H9 (cell line): Measurements from ENCODE around the gene IL12A. TPM values are rescaled to one million over a fixed set of nuclear protein-coding genes. Genes with fewer than 3 reads are reported as not detected.

Experiments
- DNase-seq: peaks from one replicate; pipeline ENCODE4 v3.0.0-alpha.2; 2017
- H2AFZ ChIP-seq: one replicate; pipeline ENCODE4 v1.6.1; 2013; ENCODE audit warnings: mild to moderate bottlenecking, low read length, control low read depth, moderate library complexity
- H2AK5ac ChIP-seq: 2 replicates; pipeline ENCODE4 v1.6.1; 2013; ENCODE audit warnings: low read length, control low read depth, mixed read lengths; ENCODE audit not compliant: insufficient read length
- H2BK120ac ChIP-seq: one replicate; pipeline ENCODE4 v1.6.1; 2013; ENCODE audit warnings: low read depth, mild to moderate bottlenecking, low read length, control low read depth, inconsistent platforms; ENCODE audit not compliant: poor library complexity, severe bottlenecking
- H2BK12ac ChIP-seq: 2 replicates; pipeline ENCODE4 v1.6.1; 2013; ENCODE audit warnings: low read length, control low read depth, mixed read lengths, low read depth; ENCODE audit not compliant: insufficient read length
- H2BK15ac ChIP-seq: 2 replicates; pipeline ENCODE4 v1.6.1; 2013; ENCODE audit warnings: low read depth, low read length, control low read depth
- H2BK20ac ChIP-seq: one replicate; pipeline ENCODE4 v1.6.1; 2013; ENCODE audit warnings: low read depth, mild to moderate bottlenecking, low read length, control low read depth, inconsistent platforms; ENCODE audit not compliant: poor library complexity, severe bottlenecking
- H2BK5ac ChIP-seq: 2 replicates; pipeline ENCODE4 v1.6.1; 2013; ENCODE audit warnings: low read length, control low read depth, mixed read lengths; ENCODE audit not compliant: insufficient read length
- H3K14ac ChIP-seq: 2 replicates; pipeline ENCODE4 v1.6.1; 2013; ENCODE audit warnings: low read length, control low read depth; ENCODE audit not compliant: insufficient read depth
- H3K18ac ChIP-seq: 2 replicates; pipeline ENCODE4 v1.6.1; 2013; ENCODE audit warnings: low read depth, mild to moderate bottlenecking, mixed read lengths, low read length, control low read depth; ENCODE audit not compliant: insufficient read length
- H3K23ac ChIP-seq: 2 replicates; pipeline ENCODE4 v1.6.1; 2013; ENCODE audit warnings: low read length, control low read depth, mixed read lengths, low read depth; ENCODE audit not compliant: insufficient read length
- H3K23me2 ChIP-seq: 2 replicates; pipeline ENCODE4 v1.6.1; 2013; ENCODE audit warnings: low read depth, mild to moderate bottlenecking, mixed read lengths, low read length, control low read depth; ENCODE audit not compliant: insufficient read length, poor library complexity, severe bottlenecking
- H3K27ac ChIP-seq: 2 replicates; pipeline ENCODE4 v1.5.1; 2013; ENCODE audit warnings: low read length, control low read depth, mixed read lengths, low read depth; ENCODE audit not compliant: insufficient read length
- H3K27me3 ChIP-seq: 2 replicates; pipeline ENCODE4 v1.6.1; 2013; ENCODE audit warnings: low read length, control low read depth, inconsistent platforms; ENCODE audit not compliant: insufficient read depth
- H3K4ac ChIP-seq: 2 replicates; pipeline ENCODE4 v1.6.1; 2013; ENCODE audit warnings: low read depth, mild to moderate bottlenecking, control low read depth, inconsistent platforms, low read length, moderate library complexity
- H3K4me1 ChIP-seq: 2 replicates; pipeline ENCODE4 v1.6.1; 2013; ENCODE audit warnings: low read length, control low read depth, inconsistent platforms; ENCODE audit not compliant: insufficient read depth
- H3K4me2 ChIP-seq: 2 replicates; pipeline ENCODE4 v1.6.1; 2013; ENCODE audit warnings: low read length, control low read depth, mixed read lengths; ENCODE audit not compliant: insufficient read length, insufficient read depth
- H3K56ac ChIP-seq: 2 replicates; pipeline ENCODE4 v1.6.1; 2013; ENCODE audit warnings: low read depth, mild to moderate bottlenecking, mixed read lengths, low read length, control low read depth; ENCODE audit not compliant: insufficient read length
- H3K79me1 ChIP-seq: 2 replicates; pipeline ENCODE4 v1.6.1; 2013; ENCODE audit warnings: low read depth, mild to moderate bottlenecking, moderate library complexity, low read length, control low read depth, inconsistent platforms; ENCODE audit not compliant: insufficient read depth, poor library complexity, severe bottlenecking
- H3K79me2 ChIP-seq: 2 replicates; pipeline ENCODE4 v1.6.1; 2013; ENCODE audit warnings: low read length, control low read depth, inconsistent platforms; ENCODE audit not compliant: insufficient read depth
- H3K9ac ChIP-seq: 2 replicates; pipeline ENCODE4 v1.6.1; 2013; ENCODE audit warnings: low read length, control low read depth, mixed read lengths; ENCODE audit not compliant: insufficient read length; ENCODE audit errors: extremely low read depth
- H3K9me3 ChIP-seq: one replicate; pipeline ENCODE4 v1.6.1; 2013; ENCODE audit warnings: low read depth, low read length, inconsistent platforms; ENCODE audit not compliant: control insufficient read depth
- H3T11ph ChIP-seq: one replicate; pipeline ENCODE4 v1.6.1; 2013; ENCODE audit warnings: mild to moderate bottlenecking, low read length, control low read depth, inconsistent platforms
- H4K20me1 ChIP-seq: one replicate; pipeline ENCODE4 v1.6.1; 2013; ENCODE audit not compliant: control insufficient read depth, insufficient read length, insufficient read depth
- H4K5ac ChIP-seq: 2 replicates; pipeline ENCODE4 v1.6.1; 2013; ENCODE audit warnings: low read depth, mild to moderate bottlenecking, mixed read lengths, low read length, control low read depth; ENCODE audit not compliant: insufficient read length
- H4K8ac ChIP-seq: replicated peaks from 2 replicates; pipeline ENCODE4 v1.6.1; 2013; ENCODE audit warnings: low read length, control low read depth, mixed read lengths, low read depth; ENCODE audit not compliant: insufficient read length
- H4K91ac ChIP-seq: 2 replicates; pipeline ENCODE4 v1.6.1; 2013; ENCODE audit warnings: low read depth, mild to moderate bottlenecking, moderate library complexity, mixed read lengths, low read length, control low read depth; ENCODE audit not compliant: insufficient read length
- H3K27ac Mint-ChIP-seq, 3 experiments: 2 replicates in 2 of 3; 3 replicates in 1 of 3; pipeline ENCODE4 v1.8.0; 2020 to 2021; ENCODE audit warnings: mixed read lengths in 3 of 3, mild to moderate bottlenecking in 1 of 3, moderate library complexity in 1 of 3
- H3K27me3 Mint-ChIP-seq: 2 replicates; pipeline ENCODE4 v1.8.0; 2021; ENCODE audit warnings: low read depth, mild to moderate bottlenecking, moderate library complexity, mixed read lengths
- H3K36me3 Mint-ChIP-seq, 3 experiments: 2 replicates in 2 of 3; 3 replicates in 1 of 3; pipeline ENCODE4 v1.8.0; 2020 to 2021; ENCODE audit warnings: low read depth in 3 of 3, mixed read lengths in 3 of 3; ENCODE audit not compliant: insufficient read depth in 1 of 3
- H3K4me1 Mint-ChIP-seq, 2 experiments: 2 replicates each; pipeline ENCODE4 v1.8.0; 2020; ENCODE audit warnings: mixed read lengths in 2 of 2
- H3K4me3 Mint-ChIP-seq, 2 experiments: 2 replicates in 1 of 2; 3 replicates in 1 of 2; pipeline ENCODE4 v1.8.0; 2020 to 2021; ENCODE audit warnings: mild to moderate bottlenecking in 2 of 2, mixed read lengths in 2 of 2, moderate library complexity in 1 of 2
- H3K9me3 Mint-ChIP-seq, 2 experiments: 2 replicates in 1 of 2; 3 replicates in 1 of 2; pipeline ENCODE4 v1.8.0; 2020; ENCODE audit warnings: mild to moderate bottlenecking in 2 of 2, mixed read lengths in 2 of 2, moderate library complexity in 1 of 2
- total RNA-seq: library from RNA; stranded (reverse); gene quantifications from 2 replicates; pipeline ENCODE4 v1.2.1, GENCODE V29; 2021
- TF ChIP-seq, protein P1 (sequence below): fragments of 200-600 bp; sonication (generic); conservative IDR thresholded peaks from 3 replicates; pipeline ENCODE4 v1.8.0; 2021; ENCODE audit warnings: antibody characterized with exemption, mild to moderate bottlenecking

Gene IL12A
- total RNA-seq, 1 experiment from 2014 or later: 0.50 TPM

DNA sequence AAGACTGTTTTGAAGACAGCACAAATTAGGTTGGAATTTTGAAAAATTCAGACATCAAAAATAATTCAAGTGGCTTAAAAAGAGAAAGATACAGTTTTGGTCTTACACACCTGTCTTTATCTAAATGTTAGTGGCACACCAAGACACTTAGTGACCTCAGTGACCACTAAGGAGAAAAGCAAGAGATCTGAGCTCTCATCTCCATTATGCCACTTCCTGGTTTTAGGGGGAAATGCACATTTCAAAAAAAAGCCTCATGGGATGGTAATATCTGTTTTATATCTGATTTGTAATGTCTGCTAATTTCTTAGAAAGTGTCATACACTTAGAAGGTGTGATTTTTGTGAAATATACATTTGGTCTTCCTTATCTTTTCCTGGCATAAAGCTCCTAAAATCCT lies 16.4 kb downstream of the IL12A start:
- H3K4me3 Mint-ChIP-seq: no peak overlapping the region
- no peak overlapping the region for H3K27ac Mint-ChIP-seq
- no peaks in the 10 kb centered on the region for H3K4me1 ChIP-seq

More for the DNA sequence above, 16.4 kb downstream of the IL12A start:
- H2AK5ac ChIP-seq: no peak overlapping the region
- no peak overlapping the region for H2AFZ ChIP-seq
- no peak overlapping the region for H2BK5ac ChIP-seq
- H3K27me3 ChIP-seq: no peaks in the 10 kb centered on the region
- no peak overlapping the region for H3K14ac ChIP-seq
- no peak overlapping the region for H4K5ac ChIP-seq
- H2BK15ac ChIP-seq: no peak overlapping the region
- H3T11ph ChIP-seq: no peak overlapping the region
- H4K8ac ChIP-seq: no peak overlapping the region
- no peak for DNase-seq
- no peak overlapping the region for H3K27ac ChIP-seq
- H3K9ac ChIP-seq: no peak overlapping the region
- H3K23me2 ChIP-seq: peaks cover 3% of the 10 kb centered on the region
- no peaks in the 10 kb centered on the region for H3K79me2 ChIP-seq
- no peaks in the 10 kb centered on the region for H3K79me1 ChIP-seq
- no peak overlapping the region for H3K18ac ChIP-seq
- Mint-ChIP-seq H3K36me3 (no peaks in the 10 kb centered on the region), H3K4me1 (peaks cover 7 to 25% of the 10 kb centered on the region in 2 experiments), H3K9me3 (no peaks in the 10 kb centered on the region), H3K27me3 (no peaks in the 10 kb centered on the region)
- no peak overlapping the region for H2BK12ac ChIP-seq
- no peak overlapping the region for H4K91ac ChIP-seq
- no peak overlapping the region for H3K4ac ChIP-seq
- H2BK20ac ChIP-seq: no peak overlapping the region
- no peaks in the 10 kb centered on the region for H4K20me1 ChIP-seq
- H3K23ac ChIP-seq: no peak overlapping the region
- no peaks in the 10 kb centered on the region for H3K9me3 ChIP-seq
- H3K4me2 ChIP-seq: no peak overlapping the region
- TF ChIP-seq, protein P1, sequence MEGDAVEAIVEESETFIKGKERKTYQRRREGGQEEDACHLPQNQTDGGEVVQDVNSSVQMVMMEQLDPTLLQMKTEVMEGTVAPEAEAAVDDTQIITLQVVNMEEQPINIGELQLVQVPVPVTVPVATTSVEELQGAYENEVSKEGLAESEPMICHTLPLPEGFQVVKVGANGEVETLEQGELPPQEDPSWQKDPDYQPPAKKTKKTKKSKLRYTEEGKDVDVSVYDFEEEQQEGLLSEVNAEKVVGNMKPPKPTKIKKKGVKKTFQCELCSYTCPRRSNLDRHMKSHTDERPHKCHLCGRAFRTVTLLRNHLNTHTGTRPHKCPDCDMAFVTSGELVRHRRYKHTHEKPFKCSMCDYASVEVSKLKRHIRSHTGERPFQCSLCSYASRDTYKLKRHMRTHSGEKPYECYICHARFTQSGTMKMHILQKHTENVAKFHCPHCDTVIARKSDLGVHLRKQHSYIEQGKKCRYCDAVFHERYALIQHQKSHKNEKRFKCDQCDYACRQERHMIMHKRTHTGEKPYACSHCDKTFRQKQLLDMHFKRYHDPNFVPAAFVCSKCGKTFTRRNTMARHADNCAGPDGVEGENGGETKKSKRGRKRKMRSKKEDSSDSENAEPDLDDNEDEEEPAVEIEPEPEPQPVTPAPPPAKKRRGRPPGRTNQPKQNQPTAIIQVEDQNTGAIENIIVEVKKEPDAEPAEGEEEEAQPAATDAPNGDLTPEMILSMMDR: no peak
- no peak overlapping the region for H2BK120ac ChIP-seq
- no peak overlapping the region for H3K56ac ChIP-seq
